H1 (cell line): Measurements from ENCODE around the gene HOXC5. TPM values are rescaled to one million over a fixed set of nuclear protein-coding genes. Genes with fewer than 3 reads are reported as not detected.

Experiments used
- ASH2L ChIP-seq: fragments of 200-600, 300-600 bp; sonication (generic); IDR thresholded peaks from one replicate; pipeline ENCODE4 v1.7.1; 2017; ENCODE audit warnings: low read length
- CBX8 ChIP-seq: fragments of 300-800, 300-1000 bp; sonication (generic); IDR thresholded peaks from 2 replicates; pipeline ENCODE4 v1.7.1; 2016; ENCODE audit warnings: low read depth, low read length, borderline replicate concordance
- EZH2 ChIP-seq: fragments of 200-600 bp; sonication (generic); IDR thresholded peaks from 2 replicates; pipeline ENCODE4 v1.7.1; 2012; ENCODE audit warnings: low read depth, mild to moderate bottlenecking, moderate library complexity, low read length, inconsistent platforms; ENCODE audit not compliant: severe bottlenecking
- FOSL1 ChIP-seq: IDR thresholded peaks from 2 replicates; pipeline ENCODE4 v1.6.1; 2011; ENCODE audit warnings: mild to moderate bottlenecking, low read depth, low read length, moderate library complexity; ENCODE audit not compliant: insufficient read depth
- JUND ChIP-seq: IDR thresholded peaks from 2 replicates; pipeline ENCODE4 v1.6.1; 2011; ENCODE audit warnings: mild to moderate bottlenecking, improper control_type of control experiment, low read length
- MAFK ChIP-seq: IDR thresholded peaks from 2 replicates; pipeline ENCODE4 v1.6.1; 2012; ENCODE audit warnings: low read depth, mild to moderate bottlenecking, improper control_type of control experiment, low read length
- PHF8 ChIP-seq: fragments of 200-600 bp; sonication (generic); conservative IDR thresholded peaks from 2 replicates; pipeline ENCODE4 v1.7.1; 2012; ENCODE audit warnings: low read depth, mild to moderate bottlenecking, inconsistent platforms, low read length, moderate library complexity
- RNF2 ChIP-seq: fragments of 200-900, 300-1000 bp; sonication (generic); IDR thresholded peaks from 2 replicates; pipeline ENCODE4 v1.7.1; 2016; ENCODE audit warnings: borderline replicate concordance, low read depth, mild to moderate bottlenecking, antibody characterized with exemption, low read length; ENCODE audit not compliant: poor library complexity, severe bottlenecking; ENCODE audit errors: missing control alignments
- SP1 ChIP-seq: IDR thresholded peaks from 2 replicates; pipeline ENCODE4 v1.6.1; 2011; ENCODE audit warnings: low read depth, low read length
- SP4 ChIP-seq: IDR thresholded peaks from 2 replicates; pipeline ENCODE4 v1.6.1; 2012; ENCODE audit warnings: low read length, inconsistent platforms
- SUZ12 ChIP-seq: fragments of 200-600 bp; sonication (generic); IDR thresholded peaks from 2 replicates; pipeline ENCODE4 v1.6.1; 2012; ENCODE audit warnings: mild to moderate bottlenecking, inconsistent platforms, low read length, moderate library complexity, mixed read lengths
- TEAD4 ChIP-seq: IDR thresholded peaks from 2 replicates; pipeline ENCODE4 v1.6.1; 2012; ENCODE audit warnings: low read depth, low read length, inconsistent platforms, mixed read lengths
- polyA plus RNA-seq, 7 experiments: library from polyadenylated mRNA; depleted of rRNA in 3 of 7; stranded (reverse) in 5 of 7; unstranded in 2 of 7; fragments of >200 nt in 5 of 7; fragments of 200-250 nt in 2 of 7; gene quantifications; 1 replicate in 5 of 7; 2 replicates in 1 of 7; 4 replicates in 1 of 7; pipeline versions ENCODE4 v1.2.1 to v1.2.3, GENCODE V29; 2011 to 2013; ENCODE audit warnings: missing spikeins in 2 of 7, mixed read lengths in 2 of 7
- total RNA-seq: library from RNA; stranded (reverse); fragmentation: NEBNext Ultra II Directional; extraction: Animal tissue kit (Norgen Biotek cat#: 25700); gene quantifications from 2 replicates; pipeline ENCODE4 v1.2.1, GENCODE V29; 2021
- TF ChIP-seq, protein P1 (sequence below): IDR thresholded peaks from 2 replicates; pipeline ENCODE4 v1.6.1; 2011; ENCODE audit warnings: low read depth, mild to moderate bottlenecking, low read length; ENCODE audit not compliant: insufficient read depth
- TF ChIP-seq, protein P2 (sequence below): IDR thresholded peaks from 2 replicates; pipeline ENCODE4 v1.6.1; 2012; ENCODE audit warnings: inconsistent platforms

The HOXC5 gene
- total and polyA plus RNA-seq, 2 of the 8 experiments (the other 6 are each of a cell fraction or from before 2014, with no cell fraction given): not detected

DNA sequence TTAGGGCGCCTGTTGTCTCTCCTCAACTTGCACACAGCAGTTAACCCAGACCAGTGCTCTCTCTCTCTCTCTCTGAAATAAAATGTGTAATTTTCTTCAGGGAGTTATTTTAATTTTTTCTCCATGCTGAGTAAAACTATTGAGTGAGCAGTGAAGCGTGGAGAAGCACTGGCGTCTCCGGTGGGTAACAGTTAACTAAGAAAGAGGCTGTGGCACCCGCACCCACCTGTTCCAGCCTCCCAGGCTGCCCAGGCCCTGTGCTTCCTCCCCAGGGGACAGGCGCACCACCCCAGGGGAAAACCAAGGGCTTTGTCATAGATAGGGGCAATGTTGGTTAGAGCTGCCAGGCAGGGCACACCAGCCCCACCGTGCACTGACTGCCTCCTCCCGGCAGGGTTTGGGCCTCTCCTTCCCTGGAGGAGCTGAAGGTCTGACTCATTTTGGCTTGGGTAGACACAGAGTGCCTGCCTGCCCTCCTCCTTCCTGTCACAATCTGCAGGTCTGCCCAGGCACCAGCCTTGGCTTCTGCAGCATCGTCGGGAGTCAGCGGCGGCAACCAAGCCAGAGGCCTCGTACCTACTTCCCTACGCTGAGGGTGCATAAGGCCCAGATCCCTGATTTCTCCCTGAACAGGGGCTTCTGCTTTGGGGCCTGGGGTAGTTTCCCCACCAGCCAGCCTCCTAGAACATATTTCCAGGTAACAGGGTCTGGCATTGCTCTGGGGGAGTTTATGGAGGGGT lies 3.9 kb downstream of the HOXC5 start (continued):
- TF ChIP-seq, protein P1, sequence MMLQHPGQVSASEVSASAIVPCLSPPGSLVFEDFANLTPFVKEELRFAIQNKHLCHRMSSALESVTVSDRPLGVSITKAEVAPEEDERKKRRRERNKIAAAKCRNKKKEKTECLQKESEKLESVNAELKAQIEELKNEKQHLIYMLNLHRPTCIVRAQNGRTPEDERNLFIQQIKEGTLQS: no peak
- TF ChIP-seq RNF2 (peak; percentile 33), JUND (no peak), CBX8 (0 out of 2 replicates have a peak, but pooled peaks have one; percentile 70), SP1 (no peak), ASH2L (no peak), FOSL1 (no peak), TEAD4 (no peak), EZH2 (peak; percentile 80), SUZ12 (peak; percentile 75; the same call in 1 of the 2 replicates), SP4 (no peak), MAFK (no peak), PHF8 (no peak)
- TF ChIP-seq, protein P2, sequence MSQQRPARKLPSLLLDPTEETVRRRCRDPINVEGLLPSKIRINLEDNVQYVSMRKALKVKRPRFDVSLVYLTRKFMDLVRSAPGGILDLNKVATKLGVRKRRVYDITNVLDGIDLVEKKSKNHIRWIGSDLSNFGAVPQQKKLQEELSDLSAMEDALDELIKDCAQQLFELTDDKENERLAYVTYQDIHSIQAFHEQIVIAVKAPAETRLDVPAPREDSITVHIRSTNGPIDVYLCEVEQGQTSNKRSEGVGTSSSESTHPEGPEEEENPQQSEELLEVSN: no peak
